Measurements from ENCODE around the gene PTRHD1.

The PTRHD1 gene

GRCh38 chr2:24797644-24798043 is 4.5 kb upstream of the PTRHD1 start:
- H4K20me1 ChIP-seq (ENCODE audit: insufficient read depth, low read length) = peaks cover 14% of the 10 kb centered on the region
- H3K4me3 ChIP-seq (ENCODE audit: low read depth in 1 of 2, low read length in 2 of 2) = no peak overlapping the region
- no peaks in the 10 kb centered on the region for H3K9me3 ChIP-seq (ENCODE audit: insufficient read depth, low read length, severe bottlenecking)
- H3K27ac ChIP-seq (ENCODE audit: low read length) = no peak overlapping the region
- H3K4me2 ChIP-seq (ENCODE audit: insufficient read depth, low read length) = peak overlapping the region; percentile 12
- H3K27me3 ChIP-seq (ENCODE audit: insufficient read depth, low read length, poor library complexity) = no peaks in the 10 kb centered on the region
- DNase-seq (no peak), ATAC-seq (ENCODE audit: insufficient read depth, low read depth) (no peak)
- H3K4me1 ChIP-seq (ENCODE audit: insufficient read depth, low read length) = peaks cover 35% of the 10 kb centered on the region
- peaks cover 59% of the 10 kb centered on the region for H3K36me3 ChIP-seq (ENCODE audit: insufficient read depth, low read length)
- no peak overlapping the region for H3K9ac ChIP-seq (ENCODE audit: low read depth, low read length)
- no peak overlapping the region for H2AFZ ChIP-seq (ENCODE audit: low read depth, low read length)
- peaks cover 77% of the 10 kb centered on the region for H3K79me2 ChIP-seq (ENCODE audit: insufficient read depth, low read length)
- TF ChIP-seq EZH2 (IDR thresholded peaks at IDR 0.05; ENCODE audit: borderline replicate concordance, low read depth, low read length, severe bottlenecking) = no peak
- TF ChIP-seq CTCF (IDR thresholded peaks at IDR 0.05; ENCODE audit: borderline replicate concordance, extremely low read depth, low read length, poor library complexity, severe bottlenecking) = no peak

GRCh38 chr2:24793761-24794435 is 707 bp upstream of the PTRHD1 start:
- Histone ChIP-seq H3K27me3 (ENCODE audit: insufficient read depth, low read length, poor library complexity) (no peaks in the 10 kb centered on the region), H3K4me3 (ENCODE audit: low read depth in 1 of 2, low read length in 2 of 2) (peak overlapping the region; percentile 59 to 97), H3K27ac (ENCODE audit: low read length) (peak overlapping the region; percentile 89), H3K36me3 (ENCODE audit: insufficient read depth, low read length) (peaks cover 46% of the 10 kb centered on the region), H3K4me2 (ENCODE audit: insufficient read depth, low read length) (peak overlapping the region; percentile 75), H3K9me3 (ENCODE audit: insufficient read depth, low read length, severe bottlenecking) (no peaks in the 10 kb centered on the region), H3K79me2 (ENCODE audit: insufficient read depth, low read length) (peaks cover 63% of the 10 kb centered on the region), H3K4me1 (ENCODE audit: insufficient read depth, low read length) (peaks cover 48% of the 10 kb centered on the region), H2AFZ (ENCODE audit: low read depth, low read length) (peak overlapping the region; percentile 79), H4K20me1 (ENCODE audit: insufficient read depth, low read length) (peaks cover 14% of the 10 kb centered on the region), H3K9ac (ENCODE audit: low read depth, low read length) (peak overlapping the region; percentile 88)
- ATAC-seq (ENCODE audit: insufficient read depth, low read depth) (no peak), DNase-seq (peak; percentile 23)
- TF ChIP-seq EZH2 (IDR thresholded peaks at IDR 0.05; ENCODE audit: borderline replicate concordance, low read depth, low read length, severe bottlenecking) (no peak), CTCF (IDR thresholded peaks at IDR 0.05; ENCODE audit: borderline replicate concordance, extremely low read depth, low read length, poor library complexity, severe bottlenecking) (no peak)

GRCh38 chr2:24792542-24792873 is 683 bp downstream of the PTRHD1 start:
- TF ChIP-seq EZH2 (IDR thresholded peaks at IDR 0.05; ENCODE audit: borderline replicate concordance, low read depth, low read length, severe bottlenecking) (no peak), CTCF (IDR thresholded peaks at IDR 0.05; ENCODE audit: borderline replicate concordance, extremely low read depth, low read length, poor library complexity, severe bottlenecking) (no peak)
- H3K27me3 ChIP-seq (ENCODE audit: insufficient read depth, low read length, poor library complexity) = no peaks in the 10 kb centered on the region
- H4K20me1 ChIP-seq (ENCODE audit: insufficient read depth, low read length) = peaks cover 13% of the 10 kb centered on the region
- no peak for ATAC-seq (ENCODE audit: insufficient read depth, low read depth)
- H3K4me1 ChIP-seq (ENCODE audit: insufficient read depth, low read length) = peaks cover 47% of the 10 kb centered on the region
- H3K36me3 ChIP-seq (ENCODE audit: insufficient read depth, low read length) = peaks cover 34% of the 10 kb centered on the region
- H3K4me2 ChIP-seq (ENCODE audit: insufficient read depth, low read length) = peak overlapping the region; percentile 74
- peak overlapping the region; percentile 89 for H3K27ac ChIP-seq (ENCODE audit: low read length)
- peak overlapping the region; percentile 59 to 97; a peak in 3 of 4 replicates for H3K4me3 ChIP-seq (ENCODE audit: low read depth in 1 of 2, low read length in 2 of 2)
- DNase-seq = no peak
- peaks cover 49% of the 10 kb centered on the region for H3K79me2 ChIP-seq (ENCODE audit: insufficient read depth, low read length)
- no peaks in the 10 kb centered on the region for H3K9me3 ChIP-seq (ENCODE audit: insufficient read depth, low read length, severe bottlenecking)
- peak overlapping the region; percentile 88 for H3K9ac ChIP-seq (ENCODE audit: low read depth, low read length)
- H2AFZ ChIP-seq (ENCODE audit: low read depth, low read length) = peak overlapping the region; percentile 86

All from DND-41 (cell line).